ENCODE measurements around the gene EXOSC5. TPM values are rescaled to one million over a fixed set of nuclear protein-coding genes. Genes with fewer than 3 reads are reported as not detected.

Gene EXOSC5
- total and polyA plus RNA-seq, 9 of the 15 experiments (the other 6 are each of a cell fraction or from before 2014, with no cell fraction given): 10.9 to 75.5 (median 37.8) TPM

DNA sequence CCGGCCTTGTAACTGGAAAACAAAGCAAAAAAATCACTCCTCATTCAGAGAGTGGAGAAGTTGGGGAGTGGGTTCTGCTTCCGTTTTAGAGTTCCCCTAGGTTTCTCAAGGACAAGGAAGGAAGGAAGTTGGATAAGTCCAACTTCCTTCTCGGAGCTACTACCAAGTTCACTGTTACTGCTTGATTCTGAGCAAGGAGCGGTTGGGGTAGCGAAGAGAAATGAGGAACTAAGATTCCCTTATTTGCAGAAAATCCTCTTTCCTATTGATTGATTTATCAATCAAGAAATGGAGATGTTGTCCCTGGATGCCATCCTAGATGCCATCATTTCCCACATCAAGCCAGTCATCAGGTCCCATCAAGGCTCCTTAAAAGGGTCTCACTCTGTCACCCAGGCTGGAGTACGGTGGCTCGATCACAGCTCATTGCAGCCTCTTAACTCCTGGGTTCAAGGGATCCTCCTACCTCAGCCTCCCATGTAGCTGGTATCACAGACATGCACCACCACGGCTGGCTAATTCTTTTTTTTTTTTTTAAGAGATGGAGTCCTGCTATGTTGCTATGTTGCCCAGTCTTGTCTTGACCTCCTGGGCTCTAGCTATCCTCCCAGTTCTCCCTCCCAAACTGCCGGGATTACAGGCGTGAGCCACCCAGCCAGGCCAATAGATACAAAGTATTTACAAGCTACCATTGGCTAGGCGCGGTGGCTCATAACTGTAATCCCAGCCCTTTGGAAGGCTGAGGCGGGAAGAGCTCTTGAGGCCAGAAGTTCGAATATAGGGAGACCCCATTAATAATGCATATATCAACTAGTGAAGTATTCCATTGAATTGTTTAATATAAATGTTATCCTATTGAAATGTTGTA is 32.4 kb downstream of the EXOSC5 start (continued):
- TF ChIP-seq SMARCA5 (IDR thresholded peaks at IDR 0.05) (peak; percentile 50; the same call in 1 of the 2 replicates), ZNF57 (CRISPR knock-in tag; IDR thresholded peaks at IDR 0.05) (no peak), NCOR1 (IDR thresholded peaks at IDR 0.05) (no peak), JUN (IDR thresholded peaks at IDR 0.05; ENCODE audit: borderline replicate concordance, low read depth, low read length) (no peak), JUN (CRISPR knock-in tag; IDR thresholded peaks at IDR 0.05; ENCODE audit: borderline replicate concordance) (no peak), SIN3B (IDR thresholded peaks at IDR 0.05; ENCODE audit: low read depth) (no peak), MCM2 (IDR thresholded peaks at IDR 0.05; ENCODE audit: low read depth) (no peak), ZBTB8A (IDR thresholded peaks at IDR 0.05; ENCODE audit: partially characterized antibody) (no peak), SIRT6 (IDR thresholded peaks at IDR 0.05; ENCODE audit: low read depth, low read length) (no peak), NCOA6 (IDR thresholded peaks at IDR 0.05) (no peak), RBM34 (IDR thresholded peaks at IDR 0.05; ENCODE audit: borderline replicate concordance, insufficient read depth, low read length) (no peak), BRD9 (IDR thresholded peaks at IDR 0.05; ENCODE audit: low read depth, partially characterized antibody) (peak; percentile 59), ELF4 (CRISPR knock-in tag; IDR thresholded peaks at IDR 0.05) (no peak), NBN (IDR thresholded peaks at IDR 0.05; ENCODE audit: low read depth) (no peak), SOX6 (IDR thresholded peaks at IDR 0.05) (no peak), SMAD1 (IDR thresholded peaks at IDR 0.05; ENCODE audit: low read depth, low read length, partially characterized antibody) (no peak), RFX5 (IDR thresholded peaks at IDR 0.05; ENCODE audit: low read depth, low read length) (no peak), ZNF76 (CRISPR knock-in tag; IDR thresholded peaks at IDR 0.05; ENCODE audit: borderline replicate concordance) (no peak), ZNF436 (CRISPR knock-in tag; IDR thresholded peaks at IDR 0.05) (no peak), SPI1 (IDR thresholded peaks at IDR 0.05; ENCODE audit: borderline replicate concordance, low read depth, low read length) (peak; percentile 37; the same call in 1 of the 2 replicates), HNRNPL (IDR thresholded peaks at IDR 0.05; ENCODE audit: low read depth, low read length) (no peak), BRD4 (IDR thresholded peaks at IDR 0.05) (peak; percentile 64; the same call in 1 of the 2 replicates), SMAD3 (CRISPR knock-in tag; conservative IDR thresholded peaks at IDR 0.05) (no peak)
- TF ChIP-seq, protein P1, sequence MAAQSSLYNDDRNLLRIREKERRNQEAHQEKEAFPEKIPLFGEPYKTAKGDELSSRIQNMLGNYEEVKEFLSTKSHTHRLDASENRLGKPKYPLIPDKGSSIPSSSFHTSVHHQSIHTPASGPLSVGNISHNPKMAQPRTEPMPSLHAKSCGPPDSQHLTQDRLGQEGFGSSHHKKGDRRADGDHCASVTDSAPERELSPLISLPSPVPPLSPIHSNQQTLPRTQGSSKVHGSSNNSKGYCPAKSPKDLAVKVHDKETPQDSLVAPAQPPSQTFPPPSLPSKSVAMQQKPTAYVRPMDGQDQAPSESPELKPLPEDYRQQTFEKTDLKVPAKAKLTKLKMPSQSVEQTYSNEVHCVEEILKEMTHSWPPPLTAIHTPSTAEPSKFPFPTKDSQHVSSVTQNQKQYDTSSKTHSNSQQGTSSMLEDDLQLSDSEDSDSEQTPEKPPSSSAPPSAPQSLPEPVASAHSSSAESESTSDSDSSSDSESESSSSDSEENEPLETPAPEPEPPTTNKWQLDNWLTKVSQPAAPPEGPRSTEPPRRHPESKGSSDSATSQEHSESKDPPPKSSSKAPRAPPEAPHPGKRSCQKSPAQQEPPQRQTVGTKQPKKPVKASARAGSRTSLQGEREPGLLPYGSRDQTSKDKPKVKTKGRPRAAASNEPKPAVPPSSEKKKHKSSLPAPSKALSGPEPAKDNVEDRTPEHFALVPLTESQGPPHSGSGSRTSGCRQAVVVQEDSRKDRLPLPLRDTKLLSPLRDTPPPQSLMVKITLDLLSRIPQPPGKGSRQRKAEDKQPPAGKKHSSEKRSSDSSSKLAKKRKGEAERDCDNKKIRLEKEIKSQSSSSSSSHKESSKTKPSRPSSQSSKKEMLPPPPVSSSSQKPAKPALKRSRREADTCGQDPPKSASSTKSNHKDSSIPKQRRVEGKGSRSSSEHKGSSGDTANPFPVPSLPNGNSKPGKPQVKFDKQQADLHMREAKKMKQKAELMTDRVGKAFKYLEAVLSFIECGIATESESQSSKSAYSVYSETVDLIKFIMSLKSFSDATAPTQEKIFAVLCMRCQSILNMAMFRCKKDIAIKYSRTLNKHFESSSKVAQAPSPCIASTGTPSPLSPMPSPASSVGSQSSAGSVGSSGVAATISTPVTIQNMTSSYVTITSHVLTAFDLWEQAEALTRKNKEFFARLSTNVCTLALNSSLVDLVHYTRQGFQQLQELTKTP (IDR thresholded peaks at IDR 0.05; ENCODE audit: low read depth in 1 of 2, partially characterized antibody in 2 of 2): peak in 1 of 2 experiments; percentile 8
- TF ChIP-seq, protein P2, sequence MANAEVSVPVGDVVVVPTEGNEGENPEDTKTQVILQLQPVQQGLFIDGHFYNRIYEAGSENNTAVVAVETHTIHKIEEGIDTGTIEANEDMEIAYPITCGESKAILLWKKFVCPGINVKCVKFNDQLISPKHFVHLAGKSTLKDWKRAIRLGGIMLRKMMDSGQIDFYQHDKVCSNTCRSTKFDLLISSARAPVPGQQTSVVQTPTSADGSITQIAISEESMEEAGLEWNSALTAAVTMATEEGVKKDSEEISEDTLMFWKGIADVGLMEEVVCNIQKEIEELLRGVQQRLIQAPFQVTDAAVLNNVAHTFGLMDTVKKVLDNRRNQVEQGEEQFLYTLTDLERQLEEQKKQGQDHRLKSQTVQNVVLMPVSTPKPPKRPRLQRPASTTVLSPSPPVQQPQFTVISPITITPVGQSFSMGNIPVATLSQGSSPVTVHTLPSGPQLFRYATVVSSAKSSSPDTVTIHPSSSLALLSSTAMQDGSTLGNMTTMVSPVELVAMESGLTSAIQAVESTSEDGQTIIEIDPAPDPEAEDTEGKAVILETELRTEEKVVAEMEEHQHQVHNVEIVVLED (CRISPR knock-in tag; IDR thresholded peaks at IDR 0.05): no peak
